Cardiac septum (tissue), 1 donor: ENCODE results near the gene VWA7. TPM values are rescaled to one million over a fixed set of nuclear protein-coding genes. Genes with fewer than 3 reads are reported as not detected.
A peak's percentile ranks its signal among the peaks of the same experiment; 100 is the strongest.

Source experiments
- DNase-seq: peaks from one replicate; pipeline ENCODE4 v3.0.0-alpha.2; 2020; ENCODE audit warnings: low spot score
- intact Hi-C: fragments of 100-400 bp; cut with DNase I; formaldehyde crosslinking; loops from one replicate; pipeline ENCODE4 v1.14.0; 2022
- total RNA-seq: library from RNA; stranded (reverse); fragmentation: NEBNext Ultra II Directional; extraction: Animal tissue kit (Norgen Biotek cat#: 25700); gene quantifications from one replicate; pipeline ENCODE4 v1.2.1, GENCODE V29; 2021
- donor health status: DM: no; HTN: no; CAD: no.

The VWA7 gene
- total RNA-seq, 1 donor from 2014 or later, result 21.5 TPM

- DNase-seq, result no peak
- intact Hi-C loops, result loop anchor here (5.0 kb wide), 1 partner anchor 36 kb away; the partner anchor contains the start of gene DDAH2
These were observed 14.1 kb downstream of the VWA7 start for GRCh38 chr6:31762878-31763618.

GRCh38 chr6:31762356-31762755 lies 14.8 kb downstream of the VWA7 start, which contains the start of gene SAPCD1:
Gene SAPCD1, plus strand, starts transcription at chr6:31762656. Its CDS starts 399 bp downstream, at chr6:31763055.
- DNase-seq, result no peak
- intact Hi-C loops, result loop anchor here (5.0 kb wide), 1 partner anchor 35 kb away; the partner anchor contains the start of gene DDAH2

- no peak for DNase-seq
- intact Hi-C loops, result loop anchor here (5.0 kb wide), 1 partner anchor 34 kb away; the partner anchor contains the start of gene DDAH2
These were observed 15.8 kb downstream of the VWA7 start for GRCh38 chr6:31761343-31761742.

- DNase-seq, result no peak
- intact Hi-C loops, result loop anchor here (5.0 kb wide), 1 partner anchor 33 kb away; the partner anchor contains the start of gene DDAH2
These were observed 16.3 kb downstream of the VWA7 start for GRCh38 chr6:31760790-31761189.

DNA sequence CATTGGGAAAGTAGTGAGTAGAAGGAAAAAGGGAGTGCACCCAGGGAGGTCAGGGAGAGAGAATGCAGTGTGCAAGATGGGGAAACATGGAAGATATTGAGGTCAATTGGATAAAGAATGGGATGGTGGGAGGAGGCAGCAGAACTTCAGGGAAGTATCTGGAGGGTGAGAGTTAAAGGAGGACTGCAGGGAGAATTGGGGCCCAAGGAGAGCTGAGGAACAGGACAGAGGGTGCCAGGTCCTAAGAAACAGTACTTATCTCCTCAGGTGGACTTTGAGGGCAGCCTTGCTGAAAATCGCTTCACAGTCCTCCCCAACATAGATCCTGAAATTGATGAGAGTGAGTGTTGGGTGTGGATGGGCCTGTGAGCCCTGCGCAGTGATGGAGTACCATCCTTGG lies 18.8 kb downstream of the VWA7 start:
- no peak for DNase-seq
- intact Hi-C loops, result no loop called here

DNA sequence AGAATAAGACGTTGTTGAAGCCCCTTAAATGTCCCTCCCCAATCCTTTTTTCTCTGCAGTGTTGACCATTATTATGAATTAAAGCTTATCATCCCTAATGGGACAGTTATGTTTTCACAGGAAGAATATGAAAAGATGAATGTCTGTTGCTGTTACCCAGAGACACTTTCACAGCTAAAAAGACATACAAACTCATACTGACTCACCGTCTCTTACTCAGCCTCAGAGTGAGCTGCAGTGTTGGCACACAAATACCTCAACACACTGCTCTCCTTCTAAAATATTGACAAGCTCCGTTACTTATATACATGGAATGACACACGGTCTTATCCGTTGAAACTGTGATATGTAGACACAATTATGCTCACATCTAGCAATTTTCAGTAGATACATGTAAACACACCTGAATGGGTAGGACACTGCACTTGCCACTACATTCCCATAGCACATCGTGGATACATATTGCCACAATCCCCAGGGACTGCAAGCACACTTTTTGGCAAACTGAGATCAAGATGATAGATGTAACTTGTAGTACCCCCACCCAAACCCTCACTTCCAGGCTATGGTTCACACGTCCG lies 24.3 kb downstream of the VWA7 start:
- no peak for DNase-seq
- intact Hi-C loops, result no loop called here

GRCh38 chr6:31750411-31751022 lies 26.6 kb downstream of the VWA7 start:
- intact Hi-C loops, result no loop called here
- no peak for DNase-seq

- DNase-seq, result no peak
- intact Hi-C loops, result no loop called here
These were observed 27.7 kb downstream of the VWA7 start for GRCh38 chr6:31749301-31750036.

DNA sequence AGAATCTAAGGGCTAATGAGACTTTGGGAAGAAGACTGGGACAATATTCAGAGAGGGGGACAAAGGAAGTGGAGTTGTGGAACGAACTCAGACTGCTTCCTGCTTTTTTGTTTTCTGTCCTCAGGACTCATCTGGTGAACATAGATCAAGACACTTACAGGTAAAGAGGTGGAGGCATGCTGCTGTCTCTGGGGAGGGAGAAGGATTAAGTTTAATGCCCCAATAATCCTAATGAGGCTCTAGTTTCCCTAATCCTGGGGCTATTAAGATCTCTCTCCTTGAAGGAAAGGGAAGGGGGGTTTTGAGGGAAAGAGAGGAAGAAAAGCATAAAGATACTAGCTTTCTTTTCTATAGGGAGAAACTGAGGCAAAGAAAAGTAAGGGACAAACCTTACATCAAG lies 32.7 kb downstream of the VWA7 start:
- intact Hi-C loops, result no loop called here
- DNase-seq, result no peak

GRCh38 chr6:31742894-31743293 lies 34.2 kb downstream of the VWA7 start:
- no peak for DNase-seq
- intact Hi-C loops, result no loop called here

- intact Hi-C loops, result no loop called here
These were observed 35.3 kb downstream of the VWA7 start for GRCh38 chr6:31741815-31742214.

GRCh38 chr6:31740397-31741223 lies 36.5 kb downstream of the VWA7 start:
- DNase-seq, result no peak
- intact Hi-C loops, result no loop called here

More at GRCh38 chr6:31741815-31742214, 35.3 kb downstream of the VWA7 start:
- no peak for DNase-seq

DNA sequence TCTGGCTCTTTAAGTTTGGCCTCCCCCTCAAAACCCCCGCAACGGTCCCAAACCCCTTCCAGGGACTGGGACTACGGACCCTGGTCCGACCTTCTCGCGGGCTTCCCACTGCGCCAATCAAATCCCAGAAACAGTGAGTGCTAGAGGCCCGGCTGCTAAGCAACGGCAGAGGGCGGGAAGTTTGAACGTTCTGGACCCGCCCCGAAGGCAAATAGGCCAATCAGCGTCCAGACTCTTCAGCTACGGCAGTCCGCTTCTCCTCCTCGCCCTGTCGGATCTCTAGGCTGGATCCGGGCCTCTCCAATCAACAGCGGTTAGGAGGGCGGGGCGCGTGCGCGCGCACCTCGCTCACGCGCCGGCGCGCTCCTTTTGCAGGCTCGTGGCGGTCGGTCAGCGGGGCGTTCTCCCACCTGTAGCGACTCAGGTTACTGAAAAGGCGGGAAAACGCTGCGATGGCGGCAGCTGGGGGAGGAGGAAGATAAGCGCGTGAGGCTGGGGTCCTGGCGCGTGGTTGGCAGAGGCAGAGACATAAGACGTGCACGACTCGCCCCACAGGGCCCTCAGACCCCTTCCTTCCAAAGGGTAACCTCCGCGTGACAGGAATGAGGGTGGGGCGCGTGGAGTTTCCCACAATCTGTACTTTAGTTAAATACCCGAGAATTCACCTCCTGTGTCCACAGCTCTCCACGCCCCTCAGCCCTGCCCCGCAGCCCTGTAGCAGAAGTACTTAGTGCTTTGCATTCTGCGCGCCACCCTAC lies 37.3 kb downstream of the VWA7 start, which contains the start of gene MSH5:
Gene MSH5 (plus strand): TSS at position 367 of the 758 bp plus-strand sequence. CDS start 462 bp downstream, outside the sequence.
- intact Hi-C loops, result loop anchor here (5.0 kb wide), 1 partner anchor 57 kb away; the partner anchor contains the start of gene VARS1
- DNase-seq, result peak; percentile 99

- DNase-seq, result peak; percentile 88
- intact Hi-C loops, result loop anchor here (5.0 kb wide), 1 partner anchor 59 kb away; the partner anchor contains the start of gene VARS1
These were observed 38.8 kb downstream of the VWA7 start for GRCh38 chr6:31737991-31738979.

DNA sequence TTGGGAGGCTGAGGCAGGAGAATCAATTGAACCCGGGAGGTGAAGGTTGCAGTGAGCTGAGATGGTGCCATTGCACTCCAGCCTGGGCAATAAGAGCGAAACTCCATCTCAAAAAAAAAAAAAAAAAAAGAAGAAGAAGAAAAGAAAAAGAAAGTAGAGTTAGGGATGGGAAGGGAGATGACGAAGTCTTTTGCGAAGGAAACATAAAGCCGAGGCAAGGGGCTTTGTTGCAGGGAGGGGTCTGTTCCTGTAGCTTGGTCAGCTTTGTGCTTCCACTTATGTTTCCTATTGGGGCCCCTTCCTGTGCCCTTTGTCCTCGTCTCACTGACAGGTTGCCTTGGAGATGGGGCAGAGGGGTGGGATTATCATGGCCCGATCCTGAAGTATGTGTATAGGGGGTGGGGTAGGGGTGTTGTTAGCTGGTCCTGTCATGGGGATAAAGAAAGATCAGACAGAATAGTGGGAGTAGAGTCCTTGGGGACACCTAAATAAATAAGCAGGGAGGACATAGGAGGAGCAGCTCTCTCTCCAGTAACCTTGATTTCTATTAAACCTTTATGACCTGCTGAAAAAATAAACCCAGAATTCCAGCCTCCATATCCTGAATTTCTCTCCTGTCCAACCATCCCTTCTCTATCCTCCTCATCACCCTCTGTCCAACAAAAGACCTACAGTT lies 39.7 kb downstream of the VWA7 start:
- DNase-seq, result no peak
- intact Hi-C loops, result loop anchor here (5.0 kb wide), 1 partner anchor 60 kb away; the partner anchor contains the start of gene VARS1

GRCh38 chr6:31736768-31737314 lies 40.3 kb downstream of the VWA7 start:
- intact Hi-C loops, result loop anchor here (5.0 kb wide), 1 partner anchor 60 kb away; the partner anchor contains the start of gene VARS1
- no peak for DNase-seq
